Activated CD8-positive, alpha-beta T cell treated with anti-CD3 and anti-CD28 coated beads, Interleukin-2, amount 10 ng/mL, durations not matched to agents 7 days and 5 days (primary cell): Measurements from ENCODE around the gene PNPLA2. TPM values are rescaled to one million over a fixed set of nuclear protein-coding genes. Genes with fewer than 3 reads are reported as not detected.

Experiments
- ATAC-seq: fragments of 150-1000 bp; cut with Tn5 transposase; one replicate; pipeline ENCODE4 v1.10.0; 2021; ENCODE audit warnings: moderate library complexity
- CTCF ChIA-PET: fragments of 350-600 bp; sonication (Branson Sonifier 250); formaldehyde crosslinking; loops from one replicate; lab custom pipeline; 2021; ENCODE audit warnings: antibody characterized with exemption; lab: Charles Lee
- POLR2A ChIA-PET: fragments of 350-600 bp; sonication (Branson Sonifier 250); formaldehyde crosslinking; loops from one replicate; lab custom pipeline; 2021; ENCODE audit warnings: antibody characterized with exemption; lab: Charles Lee
- DNase-seq: peaks from one replicate; pipeline ENCODE4 v3.0.0-alpha.2; 2020
- H3K27ac Mint-ChIP-seq: one replicate; pipeline ENCODE4 v1.8.0; 2021; ENCODE audit warnings: mild to moderate bottlenecking, mixed read lengths
- H3K27me3 Mint-ChIP-seq: one replicate; pipeline ENCODE4 v1.8.0; 2021; ENCODE audit warnings: low read depth, mixed read lengths
- H3K36me3 Mint-ChIP-seq: one replicate; pipeline ENCODE4 v1.8.0; 2021; ENCODE audit warnings: low read depth, mixed read lengths
- H3K4me1 Mint-ChIP-seq: one replicate; pipeline ENCODE4 v1.8.0; 2021; ENCODE audit warnings: low read depth, mixed read lengths
- H3K4me3 Mint-ChIP-seq: one replicate; pipeline ENCODE4 v1.8.0; 2021; ENCODE audit warnings: mild to moderate bottlenecking, mixed read lengths
- H3K9me3 Mint-ChIP-seq: one replicate; pipeline ENCODE4 v1.8.0; 2022; ENCODE audit warnings: mixed read lengths; ENCODE audit not compliant: insufficient read depth
- total RNA-seq, 2 experiments: library from RNA; stranded (reverse); gene quantifications; one replicate each; pipeline ENCODE4 v1.2.3, GENCODE V29; 2021

PNPLA2 gene
- total RNA-seq, 2 experiments from 2014 or later, result 67.3 to 76.6 TPM

DNA sequence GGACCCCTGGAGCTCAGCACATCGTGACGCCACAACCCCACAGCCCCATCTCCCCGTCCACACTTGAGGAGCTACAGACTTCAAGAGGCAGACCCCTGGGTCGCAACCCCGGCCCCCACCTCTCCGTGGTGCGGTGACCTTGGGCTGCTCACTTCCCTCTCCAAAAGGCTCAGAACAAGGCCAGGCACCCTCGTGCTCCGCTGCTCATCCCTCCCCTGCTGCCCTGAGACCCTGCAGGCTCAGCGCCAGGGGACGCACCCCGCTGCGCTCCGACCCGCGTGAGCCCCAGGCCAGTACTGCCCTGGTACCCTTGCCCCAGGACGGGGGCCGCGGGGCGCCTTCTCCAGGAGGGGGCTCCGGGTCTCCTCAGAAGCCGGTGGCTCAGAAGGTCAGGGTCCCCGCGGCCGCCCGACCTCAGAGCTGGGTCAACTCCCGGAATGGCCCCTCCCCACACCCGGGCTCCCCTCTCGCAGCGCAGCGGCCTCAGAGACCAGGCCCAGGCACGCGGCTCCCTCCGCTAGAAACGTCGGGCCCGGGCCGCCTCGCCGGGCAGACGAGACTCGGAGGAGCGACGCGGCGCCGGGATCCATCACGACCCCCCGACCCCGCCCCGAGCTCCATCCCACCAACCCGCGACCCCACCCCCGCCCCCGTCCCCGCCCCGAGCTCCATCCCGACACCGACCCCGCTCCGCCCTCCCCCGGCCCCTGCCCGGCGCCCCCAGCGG lies 42.0 kb upstream of the PNPLA2 start:
- Mint-ChIP-seq H3K4me1 (peaks cover 34% of the 10 kb centered on the region), H3K36me3 (peaks cover 13% of the 10 kb centered on the region), H3K9me3 (no peaks in the 10 kb centered on the region), H3K27ac (peak overlapping the region; percentile 88), H3K27me3 (no peaks in the 10 kb centered on the region), H3K4me3 (peak overlapping the region; percentile 81)
- ChIA-PET POLR2A (interaction anchor here (0.6 to 1.4 kb wide), 3 partner anchors 28 to 191 kb away, joined by 3 read pairs; no protein-coding TSS in a partner anchor), CTCF (interaction anchor here (0.7 kb wide), 1 partner anchor 11 kb away, joined by 3 read pairs; no protein-coding TSS in a partner anchor)
- ATAC-seq (peak; percentile 49), DNase-seq (no peak)

DNA sequence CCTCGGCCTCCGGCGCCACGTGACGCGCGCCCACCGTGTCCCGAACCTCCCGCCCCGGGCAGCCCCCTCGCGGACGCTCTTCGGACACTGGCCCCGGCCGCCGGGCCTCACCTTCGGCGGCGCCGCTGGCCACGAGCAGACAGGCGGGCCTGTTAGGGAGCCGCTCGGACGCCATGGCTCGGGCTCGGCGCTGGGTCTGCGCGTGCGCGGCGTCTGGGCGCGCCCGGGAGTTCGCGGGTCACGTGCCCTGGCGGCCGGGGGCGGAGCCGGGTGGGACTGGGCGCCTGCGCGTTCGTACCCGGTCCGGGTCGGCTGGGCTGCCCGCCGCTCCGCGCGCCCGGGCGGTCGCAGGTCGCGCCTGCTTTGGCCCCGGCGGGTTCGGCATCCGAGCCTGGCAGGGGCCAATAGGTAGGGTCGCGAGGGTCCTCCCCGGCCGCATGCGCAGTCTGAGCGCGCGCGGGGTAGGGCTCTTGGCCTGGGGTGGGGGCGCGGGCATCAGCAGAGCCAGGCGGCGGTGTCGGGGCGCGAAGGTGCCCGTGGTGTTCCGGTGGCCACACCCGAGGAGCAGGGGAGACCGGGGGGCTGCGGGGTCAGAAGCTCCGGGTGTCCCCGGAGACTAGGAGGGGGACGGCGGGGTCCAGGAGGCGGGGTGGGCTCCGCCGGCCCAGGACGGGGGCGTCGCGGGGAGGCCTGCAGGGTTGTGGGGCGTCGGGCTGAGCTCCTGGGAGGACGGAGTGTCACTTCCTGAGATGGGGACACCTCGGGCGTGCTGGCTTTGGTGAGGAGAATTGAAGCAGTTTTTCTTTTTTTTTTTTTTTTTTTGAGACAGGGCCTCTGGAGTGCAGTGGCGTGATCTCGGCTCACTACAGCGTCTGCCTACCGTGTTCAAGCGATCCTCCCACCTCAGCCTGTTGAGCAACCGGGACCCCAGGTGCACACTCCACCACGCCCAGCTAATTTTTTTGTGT lies 41.1 kb upstream of the PNPLA2 start, which contains the start of gene GATD1:
TSS of gene GATD1 (minus strand) at position 200 of the 968 bp plus-strand sequence. CDS start at position 175, 25 bp downstream.
- Mint-ChIP-seq H3K27ac (peak within 1 kb of the TSS; percentile 88), H3K36me3 (peaks cover 13% of the 10 kb centered on the region), H3K4me3 (peak within 1 kb of the TSS; percentile 83), H3K9me3 (no peaks in the 10 kb centered on the region), H3K4me1 (peaks cover 34% of the 10 kb centered on the region), H3K27me3 (no peaks in the 10 kb centered on the region)
- CTCF ChIA-PET, result no interaction called here
- ATAC-seq (peak; percentile 87), DNase-seq (peak; percentile 95)
- POLR2A ChIA-PET, result interaction anchor here (0.6 to 1.5 kb wide), 7 partner anchors 27 to 192 kb away, joined by 3 to 4 read pairs (median 3); partner anchors contain the start of gene TALDO1

DNA sequence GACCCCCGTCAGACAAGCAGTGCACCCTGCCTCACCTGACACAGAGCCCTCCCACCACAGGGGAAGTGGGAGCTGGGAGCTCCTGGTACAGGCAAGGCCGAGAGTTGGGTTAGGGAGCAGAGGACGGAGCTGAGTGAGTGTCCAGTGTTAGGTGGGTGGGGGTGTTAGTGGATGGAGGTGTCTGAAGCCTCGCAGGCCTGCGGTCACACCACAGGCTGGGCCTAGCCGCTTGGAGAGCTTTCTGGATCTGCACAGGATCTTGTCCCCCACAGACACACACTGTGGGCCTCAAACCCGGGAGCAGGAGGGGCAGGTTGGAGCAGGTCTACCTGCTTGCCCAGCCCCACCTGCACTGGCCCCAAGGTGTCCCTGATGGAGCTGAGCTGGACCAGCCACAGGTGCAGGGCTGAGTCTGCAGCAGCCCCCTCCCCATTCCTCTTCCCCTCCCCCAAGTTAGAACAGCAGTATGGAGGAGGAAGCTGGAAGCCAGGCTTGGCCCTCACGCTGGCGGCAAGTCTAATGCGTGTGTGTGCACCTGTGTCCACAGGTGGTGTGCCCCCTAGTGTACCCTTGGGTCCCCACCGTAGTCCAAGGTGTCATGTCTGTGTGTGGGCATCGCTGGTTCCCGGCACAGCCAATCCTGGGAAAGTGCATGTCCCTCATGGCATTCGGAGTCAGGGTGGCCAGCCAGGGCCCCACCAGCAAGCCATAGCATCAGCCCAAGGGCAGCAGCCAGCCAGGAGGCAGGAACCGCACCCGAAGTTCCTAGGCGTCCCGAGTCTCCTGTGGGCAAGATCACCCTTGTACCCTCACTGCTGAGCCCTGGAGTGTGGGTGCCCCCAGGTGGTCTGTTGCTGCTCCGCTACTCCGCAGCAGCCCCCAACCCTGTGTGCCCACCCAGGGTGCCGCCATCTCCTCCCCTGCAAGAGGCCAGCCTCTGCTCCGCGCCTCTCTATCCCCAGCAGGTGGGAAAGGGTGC lies 39.4 kb upstream of the PNPLA2 start:
- ChIA-PET POLR2A (interaction anchor here (1.5 kb wide), 1 partner anchor 166 kb away, joined by 4 read pairs; no protein-coding TSS in a partner anchor), CTCF (no interaction called here)
- Mint-ChIP-seq H3K27ac (no peak overlapping the region), H3K27me3 (no peaks in the 10 kb centered on the region), H3K36me3 (peaks cover 18% of the 10 kb centered on the region), H3K4me3 (peak overlapping the region; percentile 24), H3K9me3 (no peaks in the 10 kb centered on the region), H3K4me1 (peaks cover 35% of the 10 kb centered on the region)
- ATAC-seq (no peak), DNase-seq (no peak)

DNA sequence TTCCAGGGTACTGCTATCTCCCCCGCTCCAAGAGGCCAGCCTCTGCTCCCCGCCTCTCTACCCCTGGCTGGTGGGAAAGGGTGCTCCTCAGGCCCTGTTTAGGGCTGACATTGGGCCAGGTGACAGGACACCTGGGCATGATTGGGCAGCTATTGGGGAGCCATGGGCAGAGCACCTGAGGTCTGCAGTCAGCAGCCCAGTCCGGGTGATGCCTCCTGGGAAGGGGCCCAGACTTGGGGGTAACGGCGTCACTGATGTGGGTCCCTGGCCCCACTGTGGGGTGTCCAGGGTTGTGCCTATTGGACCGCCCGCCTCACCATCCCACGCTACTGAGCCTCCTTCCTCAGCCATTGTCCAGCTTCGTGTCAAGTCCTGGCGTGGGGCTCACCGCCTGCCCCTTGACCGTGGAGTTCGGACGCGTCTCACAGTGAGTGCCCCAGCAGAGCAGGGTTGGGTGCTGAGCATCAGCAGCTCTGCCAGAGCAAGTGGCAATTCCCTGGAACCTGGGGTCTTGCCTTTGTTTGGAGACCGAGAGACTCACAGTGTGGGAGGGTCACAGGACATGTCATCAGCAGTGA lies 38.7 kb upstream of the PNPLA2 start:
- POLR2A ChIA-PET, result no interaction called here
- no peak overlapping the region for H3K27ac Mint-ChIP-seq
- H3K4me3 Mint-ChIP-seq, result no peak overlapping the region
- DNase-seq (no peak), ATAC-seq (no peak)
- CTCF ChIA-PET, result no interaction called here
- H3K4me1 Mint-ChIP-seq, result peaks cover 30% of the 10 kb centered on the region
- H3K27me3 Mint-ChIP-seq, result no peaks in the 10 kb centered on the region
- peaks cover 18% of the 10 kb centered on the region for H3K36me3 Mint-ChIP-seq
- no peaks in the 10 kb centered on the region for H3K9me3 Mint-ChIP-seq

DNA sequence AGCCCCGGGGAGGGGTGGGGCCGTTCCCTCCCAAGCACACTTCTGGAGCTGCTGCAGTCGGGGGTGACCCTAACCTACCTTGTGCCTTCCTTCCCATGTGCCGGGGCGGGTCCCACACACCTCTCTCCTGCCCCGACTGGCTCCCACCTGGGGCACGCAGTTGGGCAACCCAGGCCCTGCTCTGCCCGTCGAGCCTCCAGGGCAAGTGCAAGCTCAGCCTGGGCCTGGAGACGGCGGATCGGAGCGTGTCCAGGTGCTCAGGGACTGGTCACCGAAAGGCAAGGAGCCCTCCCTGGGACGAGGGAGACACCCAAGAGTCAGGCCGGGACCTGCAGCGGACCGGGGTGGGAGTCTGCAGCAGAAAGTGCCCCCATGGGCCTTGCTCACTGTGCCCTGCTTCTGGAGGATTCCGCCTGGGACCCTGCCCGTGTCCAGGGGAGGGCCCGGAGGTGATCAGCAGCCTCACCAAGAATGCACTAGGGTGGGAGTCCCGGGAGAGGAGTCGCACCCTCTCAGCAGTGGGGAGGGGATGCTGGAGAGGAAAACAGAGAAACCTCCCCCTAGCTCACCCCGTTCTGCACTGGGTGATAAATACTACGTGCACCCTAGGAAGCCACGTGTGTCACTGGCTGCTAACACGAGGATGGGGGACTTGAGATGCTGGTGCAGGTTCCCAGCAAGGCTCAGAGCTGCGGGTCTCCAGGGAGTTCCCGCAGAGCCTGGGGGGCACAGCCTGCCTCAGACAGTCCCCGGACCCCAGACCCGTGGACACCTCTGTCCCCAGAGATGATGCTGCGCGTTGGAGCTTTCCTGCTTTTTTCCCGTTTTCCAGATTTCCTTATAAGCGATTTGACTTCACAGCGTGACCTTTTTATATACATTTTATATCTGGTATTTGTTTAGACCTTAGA lies 36.2 kb upstream of the PNPLA2 start:
- H3K9me3 Mint-ChIP-seq, result no peaks in the 10 kb centered on the region
- no peak overlapping the region for H3K27ac Mint-ChIP-seq
- no peak overlapping the region for H3K4me3 Mint-ChIP-seq
- no peak for ATAC-seq
- H3K36me3 Mint-ChIP-seq, result peaks cover 18% of the 10 kb centered on the region
- ChIA-PET POLR2A (no interaction called here), CTCF (no interaction called here)
- peaks cover 19% of the 10 kb centered on the region for H3K4me1 Mint-ChIP-seq
- no peaks in the 10 kb centered on the region for H3K27me3 Mint-ChIP-seq
- no peak for DNase-seq

DNA sequence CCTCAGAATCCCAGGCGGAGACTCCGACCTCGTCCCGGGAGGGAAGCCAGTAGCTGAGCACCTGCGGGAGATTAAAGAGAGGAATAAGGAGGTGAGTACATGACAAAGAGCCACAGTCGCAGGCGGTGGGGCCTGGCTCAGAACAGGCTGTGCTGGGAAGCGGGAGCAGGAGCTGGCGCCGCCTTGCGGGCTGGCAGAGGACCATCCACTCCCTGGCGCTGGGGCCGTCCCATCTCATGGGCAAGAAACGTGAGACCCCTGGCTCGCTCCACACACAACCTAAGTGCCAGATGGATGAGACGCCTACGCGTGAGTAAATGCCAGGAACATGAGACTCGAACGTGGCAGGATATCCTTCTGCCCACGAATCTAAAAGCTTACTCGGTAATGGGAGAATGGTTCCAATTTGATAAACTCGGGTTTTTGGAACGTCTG lies 35.1 kb upstream of the PNPLA2 start:
- Mint-ChIP-seq H3K4me3 (no peak overlapping the region), H3K9me3 (no peaks in the 10 kb centered on the region), H3K27ac (no peak overlapping the region), H3K27me3 (no peaks in the 10 kb centered on the region), H3K4me1 (peaks cover 23% of the 10 kb centered on the region), H3K36me3 (peaks cover 17% of the 10 kb centered on the region)
- POLR2A ChIA-PET, result no interaction called here
- peak; percentile 62 for ATAC-seq
- CTCF ChIA-PET, result interaction anchor here (1.2 kb wide), 1 partner anchor 15 kb away, joined by 4 read pairs; no protein-coding TSS in a partner anchor
- DNase-seq, result no peak

DNA sequence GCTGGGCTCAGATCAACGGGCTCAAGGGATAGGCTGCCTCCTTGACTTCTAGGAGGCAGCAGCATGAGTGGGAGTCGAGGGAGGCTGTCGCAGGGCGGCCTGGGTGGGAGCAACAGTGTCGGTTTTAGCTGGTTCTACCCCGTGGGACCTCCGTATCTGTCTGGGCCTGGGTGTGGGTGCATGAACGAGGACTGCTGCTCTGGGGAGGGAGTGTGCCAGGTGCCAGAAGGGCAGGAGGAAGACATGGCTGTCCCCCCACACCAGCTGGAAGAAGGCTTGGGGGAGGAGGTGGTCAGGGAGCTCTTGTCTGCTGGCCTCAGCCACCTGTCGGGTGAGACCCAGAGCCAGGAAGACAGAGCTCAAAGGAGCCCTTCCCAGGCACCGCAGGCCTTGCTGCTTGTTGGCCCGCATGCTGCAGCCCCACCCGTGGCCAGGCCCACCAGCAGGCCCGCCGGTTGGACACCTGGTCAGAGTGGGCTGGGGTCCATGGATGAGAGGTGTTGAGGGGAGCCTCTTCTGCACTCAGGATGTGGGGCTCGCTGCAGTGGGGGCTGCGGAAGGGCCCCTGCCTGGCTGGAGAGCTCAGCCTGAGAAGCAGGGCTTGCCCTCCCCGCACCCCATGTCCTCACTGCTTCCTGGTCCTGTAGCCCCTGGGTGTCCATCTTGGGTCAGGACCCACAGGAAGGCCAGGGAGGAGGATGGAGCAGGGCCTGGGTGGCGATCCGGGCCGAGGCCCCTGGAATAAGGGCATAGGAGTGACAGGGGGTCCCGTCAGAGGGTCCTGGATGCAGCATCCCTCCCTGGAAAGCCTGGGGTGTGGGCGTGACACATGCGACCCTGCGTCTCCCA lies 32.3 kb upstream of the PNPLA2 start:
- H3K36me3 Mint-ChIP-seq, result peaks cover 11% of the 10 kb centered on the region
- CTCF ChIA-PET, result no interaction called here
- H3K4me1 Mint-ChIP-seq, result peaks cover 22% of the 10 kb centered on the region
- ATAC-seq (no peak), DNase-seq (no peak)
- H3K27me3 Mint-ChIP-seq, result no peaks in the 10 kb centered on the region
- no peaks in the 10 kb centered on the region for H3K9me3 Mint-ChIP-seq
- H3K27ac Mint-ChIP-seq, result no peak overlapping the region
- no peak overlapping the region for H3K4me3 Mint-ChIP-seq
- POLR2A ChIA-PET, result interaction anchor here (0.7 kb wide), 1 partner anchor 23 kb away, joined by 3 read pairs; no protein-coding TSS in a partner anchor

DNA sequence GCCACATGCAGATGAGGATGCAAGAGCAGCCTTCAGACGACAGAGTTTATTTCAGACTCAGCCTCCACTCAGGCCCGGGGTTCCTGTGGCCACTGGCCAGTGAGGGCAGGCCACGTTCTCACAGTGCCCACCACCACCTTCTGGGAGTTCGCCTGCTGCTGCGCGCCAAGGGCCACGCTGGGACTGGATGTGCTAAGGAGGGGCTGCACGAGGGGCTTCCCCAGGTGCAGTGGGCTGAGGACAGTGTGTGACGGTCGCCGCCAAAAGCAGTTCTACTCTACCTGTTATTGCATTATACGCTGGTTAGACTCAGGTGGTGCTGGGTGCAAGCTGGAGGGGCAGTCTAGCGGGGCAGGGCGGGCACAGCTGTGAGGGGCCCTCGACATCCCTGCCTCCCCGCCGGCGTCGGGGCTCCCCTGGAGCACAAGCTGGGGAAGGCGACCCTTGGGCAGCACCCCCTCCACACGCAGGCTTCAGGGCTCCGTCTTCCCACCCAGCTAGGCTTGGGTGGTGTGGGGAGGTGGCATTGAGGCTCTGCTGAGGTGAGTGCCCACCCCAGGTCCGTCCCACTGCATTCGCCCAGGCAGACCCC lies 31.5 kb upstream of the PNPLA2 start:
- no peaks in the 10 kb centered on the region for H3K27me3 Mint-ChIP-seq
- CTCF ChIA-PET, result no interaction called here
- peaks cover 13% of the 10 kb centered on the region for H3K36me3 Mint-ChIP-seq
- no peak overlapping the region for H3K27ac Mint-ChIP-seq
- DNase-seq (no peak), ATAC-seq (no peak)
- no peaks in the 10 kb centered on the region for H3K9me3 Mint-ChIP-seq
- H3K4me1 Mint-ChIP-seq, result peaks cover 18% of the 10 kb centered on the region
- no peak overlapping the region for H3K4me3 Mint-ChIP-seq
- POLR2A ChIA-PET, result interaction anchor here (0.7 kb wide), 1 partner anchor 22 kb away, joined by 3 read pairs; no protein-coding TSS in a partner anchor

DNA sequence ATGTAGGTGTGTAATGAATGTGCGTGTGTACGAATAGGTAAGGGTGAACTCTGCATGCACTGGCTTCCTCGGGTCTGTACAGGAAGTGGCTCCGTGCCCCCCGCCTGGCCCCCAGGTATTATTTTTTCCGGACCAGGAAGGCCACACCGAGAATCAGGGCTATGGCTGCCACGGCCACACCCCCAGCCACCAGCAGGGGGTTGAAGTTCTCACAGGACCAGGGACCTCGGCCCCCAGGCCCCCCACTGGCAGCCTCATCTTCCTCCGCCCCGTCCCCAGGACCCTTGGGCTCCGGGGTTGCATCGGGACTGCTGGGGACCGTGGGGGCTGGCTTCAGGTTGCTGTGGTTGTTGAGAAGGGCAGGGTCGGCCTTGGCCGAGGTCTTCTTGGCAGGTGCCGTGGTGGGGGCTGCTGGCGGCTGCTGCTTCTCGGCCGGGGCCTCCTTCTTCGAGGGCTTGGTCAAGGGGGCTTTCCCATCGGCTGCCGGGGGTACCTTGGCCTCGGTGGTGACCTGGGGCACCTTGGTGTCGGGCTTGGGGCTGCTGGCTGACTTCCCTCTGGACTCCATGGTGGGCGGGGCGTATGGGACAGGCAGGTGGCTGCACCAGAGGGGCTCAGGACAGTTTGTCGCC lies 30.6 kb upstream of the PNPLA2 start:
- Mint-ChIP-seq H3K9me3 (no peaks in the 10 kb centered on the region), H3K4me3 (no peak overlapping the region), H3K27me3 (no peaks in the 10 kb centered on the region), H3K4me1 (peaks cover 18% of the 10 kb centered on the region), H3K36me3 (peaks cover 13% of the 10 kb centered on the region), H3K27ac (no peak overlapping the region)
- ChIA-PET CTCF (no interaction called here), POLR2A (no interaction called here)
- ATAC-seq, result no peak
- DNase-seq, result no peak
